ENCODE results near the gene LSG1. TPM values are rescaled to one million over a fixed set of nuclear protein-coding genes. Genes with fewer than 3 reads are reported as not detected.
A peak's percentile ranks its signal among the peaks of the same experiment; 100 is the strongest.

The LSG1 gene
- total RNA-seq, 1 donor from 2014 or later, result 48.9 TPM

GRCh38 chr3:194617143-194617671 lies 54.8 kb downstream of the LSG1 start:
- Mint-ChIP-seq H3K27me3 (ENCODE audit: low read depth) (no peaks in the 10 kb centered on the region), H3K9me3 (no peaks in the 10 kb centered on the region), H3K27ac (no peak overlapping the region), H3K4me3 (no peak overlapping the region), H3K36me3 (peaks cover 15% of the 10 kb centered on the region), H3K4me1 (peaks cover 2% of the 10 kb centered on the region)
- TF ChIP-seq CTCF (IDR thresholded peaks at IDR 0.05; ENCODE audit: unreplicated experiment), result no peak
- no peak for DNase-seq (ENCODE audit: low spot score in 2 of 2, unreplicated experiment in 2 of 2)

GRCh38 chr3:194615226-194615625 lies 56.8 kb downstream of the LSG1 start:
- no peak overlapping the region for H3K27ac Mint-ChIP-seq

GRCh38 chr3:194612221-194612620 lies 59.8 kb downstream of the LSG1 start:
- Mint-ChIP-seq H3K4me3 (no peak overlapping the region), H3K9me3 (no peaks in the 10 kb centered on the region), H3K4me1 (no peaks in the 10 kb centered on the region), H3K27ac (no peak overlapping the region), H3K27me3 (ENCODE audit: low read depth) (no peaks in the 10 kb centered on the region), H3K36me3 (peaks cover 19% of the 10 kb centered on the region)
- no peak for TF ChIP-seq CTCF (IDR thresholded peaks at IDR 0.05; ENCODE audit: unreplicated experiment)
- no peak for DNase-seq (ENCODE audit: low spot score in 2 of 2, unreplicated experiment in 2 of 2)

More at GRCh38 chr3:194615226-194615625, 56.8 kb downstream of the LSG1 start:
- no peak for TF ChIP-seq CTCF (IDR thresholded peaks at IDR 0.05; ENCODE audit: unreplicated experiment)
- Mint-ChIP-seq H3K4me3 (no peak overlapping the region), H3K36me3 (peaks cover 22% of the 10 kb centered on the region), H3K9me3 (no peaks in the 10 kb centered on the region), H3K27me3 (ENCODE audit: low read depth) (no peaks in the 10 kb centered on the region), H3K4me1 (no peaks in the 10 kb centered on the region)
- no peak for DNase-seq (ENCODE audit: low spot score in 2 of 2, unreplicated experiment in 2 of 2)

- Mint-ChIP-seq H3K9me3 (no peaks in the 10 kb centered on the region), H3K4me1 (no peaks in the 10 kb centered on the region), H3K27ac (no peak overlapping the region), H3K27me3 (ENCODE audit: low read depth) (no peaks in the 10 kb centered on the region), H3K36me3 (peaks cover 21% of the 10 kb centered on the region), H3K4me3 (no peak overlapping the region)
- no peak for DNase-seq (ENCODE audit: low spot score in 2 of 2, unreplicated experiment in 2 of 2)
- TF ChIP-seq CTCF (IDR thresholded peaks at IDR 0.05; ENCODE audit: unreplicated experiment), result no peak
Observed at GRCh38 chr3:194610689-194611088, 61.3 kb downstream of the LSG1 start.

- no peaks in the 10 kb centered on the region for H3K4me1 Mint-ChIP-seq
- peaks cover 24% of the 10 kb centered on the region for H3K36me3 Mint-ChIP-seq
- H3K9me3 Mint-ChIP-seq, result peaks cover 4% of the 10 kb centered on the region
- TF ChIP-seq CTCF (IDR thresholded peaks at IDR 0.05; ENCODE audit: unreplicated experiment), result no peak
- no peak for DNase-seq (ENCODE audit: low spot score in 2 of 2, unreplicated experiment in 2 of 2)
- peak overlapping the region; percentile 50 for H3K27ac Mint-ChIP-seq
- no peak overlapping the region for H3K4me3 Mint-ChIP-seq
- H3K27me3 Mint-ChIP-seq (ENCODE audit: low read depth), result no peaks in the 10 kb centered on the region
Observed at GRCh38 chr3:194609601-194610000, 62.4 kb downstream of the LSG1 start.

- H3K36me3 Mint-ChIP-seq, result peaks cover 25% of the 10 kb centered on the region
- DNase-seq (ENCODE audit: low spot score in 2 of 2, unreplicated experiment in 2 of 2), result no peak
- H3K27me3 Mint-ChIP-seq (ENCODE audit: low read depth), result no peaks in the 10 kb centered on the region
- no peaks in the 10 kb centered on the region for H3K4me1 Mint-ChIP-seq
- no peak overlapping the region for H3K4me3 Mint-ChIP-seq
- H3K9me3 Mint-ChIP-seq, result peaks cover 4% of the 10 kb centered on the region
- no peak overlapping the region for H3K27ac Mint-ChIP-seq
- TF ChIP-seq CTCF (IDR thresholded peaks at IDR 0.05; ENCODE audit: unreplicated experiment), result no peak
Observed at GRCh38 chr3:194608981-194609380, 63.0 kb downstream of the LSG1 start.

All from mesothelial cell of epicardium (in vitro differentiated cells).